ENCODE data around the gene CCL24.

DNA sequence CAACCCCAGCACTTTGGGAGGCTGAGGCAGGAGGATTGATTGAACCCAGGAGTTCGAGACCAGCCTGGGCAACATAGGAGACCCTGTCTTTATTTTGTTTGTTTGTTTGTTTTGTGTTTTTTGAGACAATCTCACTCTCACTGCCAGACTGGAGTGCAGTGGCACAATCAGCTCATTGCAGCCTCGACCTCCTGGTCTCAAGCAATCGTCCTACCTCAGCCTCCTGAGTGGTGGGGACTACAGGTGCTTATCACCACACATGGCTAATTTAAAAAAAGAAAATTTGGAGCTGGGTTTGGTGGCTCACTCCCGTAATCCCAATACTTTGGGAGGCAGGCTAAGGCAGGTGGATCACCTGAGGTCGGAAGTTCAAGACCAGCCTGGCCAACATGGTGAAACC is 30.6 kb upstream of the CCL24 start:
- no peak for TF ChIP-seq EZH2 (IDR thresholded peaks at IDR 0.05; ENCODE audit: borderline replicate concordance, low read depth, low read length, poor library complexity, severe bottlenecking)
- TF ChIP-seq CTCF (conservative IDR thresholded peaks at IDR 0.05; ENCODE audit: low read depth, low read length), result no peak

Data from A673 (cell line).